Endothelial cell of umbilical vein (primary cell): ENCODE measurements around the gene ZNF519. TPM values are rescaled to one million over a fixed set of nuclear protein-coding genes. Genes with fewer than 3 reads are reported as not detected.

Experiments used
- BruUV-seq: library from RNA; stranded (reverse); fragments of 400-500 nt; replicated peaks from 2 replicates; lab custom pipeline; 2021; lab: Mats Ljungman, UMichigan
- CTCF ChIA-PET: fragments of 300-600, 350-600 bp; sonication (Branson Sonifier 250); formaldehyde crosslinking; loops from one replicate; lab custom pipeline; 2021; ENCODE audit warnings: antibody characterized with exemption, inconsistent platforms; lab: Charles Lee
- POLR2A ChIA-PET: fragments of 300-600, 350-600 bp; sonication (Branson Sonifier 250); formaldehyde crosslinking; loops from one replicate; lab custom pipeline; 2021; ENCODE audit warnings: antibody characterized with exemption, inconsistent platforms; lab: Charles Lee
- DNase-seq: peaks from one replicate; pipeline ENCODE4 v3.0.0-alpha.2; 2011; ENCODE audit warnings: low read depth, low spot score
- FAIRE-seq: peaks from 2 replicates; lab custom pipeline; 2011; peaks lifted over from hg19 to GRCh38; lab: Jason Lieb, UNC
- H2AFZ ChIP-seq: 2 replicates; pipeline ENCODE4 v1.6.0; 2012; ENCODE audit warnings: low read depth, low read length, control low read depth, inconsistent platforms
- H3K27ac ChIP-seq: 2 replicates; pipeline ENCODE4 v1.5.1; 2011; ENCODE audit warnings: low read depth, mild to moderate bottlenecking, control low read depth, low read length, moderate library complexity; ENCODE audit not compliant: insufficient read depth
- H3K27me3 ChIP-seq, 2 experiments: 2 replicates each; pipeline versions ENCODE4 v1.6.0 to v1.6.1; 2011; ENCODE audit warnings: low read length in 2 of 2, mixed read lengths in 1 of 2; ENCODE audit not compliant: control insufficient read depth in 2 of 2, insufficient read depth in 2 of 2
- H3K36me3 ChIP-seq, 2 experiments: 2 replicates in 1 of 2; 3 replicates in 1 of 2; pipeline ENCODE4 v1.5.1; 2011; ENCODE audit warnings: low read length in 2 of 2, mild to moderate bottlenecking in 1 of 2, moderate library complexity in 1 of 2; ENCODE audit not compliant: control insufficient read depth in 2 of 2, insufficient read depth in 2 of 2; ENCODE audit errors: extremely low read depth in 1 of 2
- H3K4me1 ChIP-seq: 3 replicates; pipeline ENCODE4 v1.5.1; 2011; ENCODE audit warnings: mild to moderate bottlenecking, low read length; ENCODE audit not compliant: control insufficient read depth, insufficient read depth; ENCODE audit errors: extremely low read depth
- H3K4me2 ChIP-seq: 2 replicates; pipeline ENCODE4 v1.6.1; 2011; ENCODE audit warnings: low read length, control low read depth, mixed read lengths; ENCODE audit not compliant: insufficient read depth
- H3K4me3 ChIP-seq, 3 experiments: fragments of 200-600 bp in 1 of 3; sonication (generic), shearing (Covaris generic) in 1 of 3; replicated peaks in 1 of 3; 2 replicates each; pipeline ENCODE4 v1.5.1; 2011 to 2016; ENCODE audit warnings: control low read depth in 3 of 3, low read length in 3 of 3, mild to moderate bottlenecking in 2 of 3, inconsistent platforms in 1 of 3, low read depth in 1 of 3, moderate library complexity in 1 of 3; ENCODE audit not compliant: insufficient read depth in 1 of 3
- H3K79me2 ChIP-seq: 2 replicates; pipeline ENCODE4 v1.6.0; 2012; ENCODE audit warnings: low read length, inconsistent platforms; ENCODE audit not compliant: control insufficient read depth, insufficient read depth
- H3K9ac ChIP-seq: replicated peaks from 2 replicates; pipeline ENCODE3; 2011; ENCODE audit warnings: low read length, control low read depth; ENCODE audit not compliant: insufficient read depth; ENCODE audit errors: extremely low read depth
- H3K9me1 ChIP-seq: replicated peaks from 3 replicates; pipeline ENCODE4 v1.6.0; 2011; ENCODE audit warnings: mild to moderate bottlenecking, low read length; ENCODE audit not compliant: control insufficient read depth, insufficient read depth; ENCODE audit errors: extremely low read depth
- H3K9me3 ChIP-seq: replicated peaks from 2 replicates; pipeline ENCODE4 v1.5.1; 2012; ENCODE audit warnings: low read length, inconsistent platforms; ENCODE audit not compliant: control insufficient read depth, insufficient read depth
- H4K20me1 ChIP-seq: replicated peaks from 2 replicates; pipeline ENCODE3; 2011; ENCODE audit warnings: mild to moderate bottlenecking, low read length; ENCODE audit not compliant: control insufficient read depth, insufficient read depth; ENCODE audit errors: extremely low read depth
- CTCF ChIP-seq, 2 donors: IDR thresholded peaks; 1 replicate in 1 of 2; 2 replicates in 1 of 2; pipeline ENCODE4 v1.5.1; 2011; ENCODE audit warnings: low read length in 2 of 2, mild to moderate bottlenecking in 2 of 2, moderate library complexity in 2 of 2, control low read depth in 1 of 2, inconsistent platforms in 1 of 2, low read depth in 1 of 2; ENCODE audit not compliant: insufficient read depth in 1 of 2; ENCODE audit errors: extremely low read depth in 1 of 2
- EZH2 ChIP-seq: IDR thresholded peaks from 2 replicates; pipeline ENCODE4 v1.6.1; 2012; ENCODE audit warnings: borderline replicate concordance, low read depth, mild to moderate bottlenecking, moderate library complexity, low read length, inconsistent platforms; ENCODE audit not compliant: severe bottlenecking
- FOS ChIP-seq: IDR thresholded peaks from 2 replicates; pipeline ENCODE4 v1.6.1; 2011; ENCODE audit warnings: mild to moderate bottlenecking, low read length, moderate library complexity, borderline replicate concordance; ENCODE audit not compliant: insufficient read depth
- GATA2 ChIP-seq: IDR thresholded peaks from 2 replicates; pipeline ENCODE4 v1.7.0; 2011; ENCODE audit warnings: low read depth, mild to moderate bottlenecking, moderate library complexity, mixed read lengths, low read length; ENCODE audit not compliant: insufficient read length, insufficient read depth
- JUN ChIP-seq: IDR thresholded peaks from 2 replicates; pipeline ENCODE4 v1.6.1; 2011; ENCODE audit warnings: borderline replicate concordance, low read depth; ENCODE audit not compliant: insufficient read length, insufficient read depth
- MYC ChIP-seq: IDR thresholded peaks from one replicate; pipeline ENCODE4 v1.6.1; 2011; ENCODE audit warnings: mild to moderate bottlenecking, low read depth, low read length
- POLR2A ChIP-seq: IDR thresholded peaks from 2 replicates; pipeline ENCODE4 v1.6.1; 2012; ENCODE audit warnings: low read depth, mild to moderate bottlenecking, control low read depth, low read length
- POLR2AphosphoS5 ChIP-seq: IDR thresholded peaks from 2 replicates; pipeline ENCODE4 v1.6.1; 2012; ENCODE audit warnings: low read depth, mild to moderate bottlenecking, control low read depth, low read length, moderate library complexity; ENCODE audit not compliant: insufficient read depth
- dilution Hi-C: fragments of 300-500 bp; cut with MboI; formaldehyde crosslinking; loops from one replicate; pipeline ENCODE4 v1.15.0; 2019; ENCODE audit warnings: low sequenced_read_pairs; ENCODE audit not compliant: extremely low pct_ligation_motif_present
- intact Hi-C: fragments of 100-400 bp; cut with micrococcal nuclease; formaldehyde crosslinking; loops from one replicate; pipeline ENCODE4 v1.10.0; 2022
- polyA plus RNA-seq, 4 experiments: library from polyadenylated mRNA; depleted of rRNA in 3 of 4; stranded (reverse) in 3 of 4; unstranded in 1 of 4; fragments of >200 nt; gene quantifications; 2 replicates each; pipeline versions ENCODE4 v1.2.1 to v1.2.3, GENCODE V29; 2011 to 2012; ENCODE audit warnings: missing spikeins in 1 of 4
- total RNA-seq: library from RNA; stranded (reverse); gene quantifications from 2 replicates; pipeline ENCODE4 v1.2.3, GENCODE V29; 2021
- TF ChIP-seq, protein P1 (sequence below): IDR thresholded peaks from 2 replicates; pipeline ENCODE4 v1.6.1; 2011; ENCODE audit not compliant: insufficient read depth, insufficient read length

The ZNF519 gene
- total and polyA plus RNA-seq, 2 donors (not counting 3 experiments of a cell fraction or from before 2014, with no cell fraction given): 2.1 to 7.1 TPM

DNA sequence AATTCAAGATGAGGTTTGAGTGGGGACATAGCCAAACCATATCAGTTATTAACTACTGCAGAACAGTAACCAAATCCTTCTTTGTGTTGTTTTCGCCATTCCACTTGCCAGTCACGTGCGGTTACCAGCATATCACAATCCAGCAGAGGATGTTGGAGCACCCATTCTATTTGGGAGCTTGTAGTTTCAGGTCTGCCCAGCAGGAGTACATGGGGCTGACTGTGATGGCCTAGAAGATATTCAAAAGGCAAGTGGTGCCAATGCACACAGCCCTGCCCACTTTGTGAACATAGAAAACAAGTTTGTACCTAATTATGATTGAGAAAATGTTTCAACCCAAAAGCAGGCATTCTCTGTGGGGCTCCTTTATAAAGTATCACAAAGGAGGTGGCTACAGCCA, 57.0 kb downstream of the ZNF519 start:
- no peaks in the 10 kb centered on the region for H3K4me1 ChIP-seq
- FAIRE-seq: no peak
- no peak overlapping the region for H3K27ac ChIP-seq
- no peak overlapping the region for H3K4me2 ChIP-seq
- BruUV-seq: no TSS peak
- no peaks in the 10 kb centered on the region for H3K27me3 ChIP-seq
- H3K9me1 ChIP-seq: no peaks in the 10 kb centered on the region
- no peak overlapping the region for H3K4me3 ChIP-seq
- no peak for TF ChIP-seq FOS
- TF ChIP-seq POLR2A: no peak
- TF ChIP-seq CTCF (IDR thresholded peaks at IDR 0.05; ENCODE audit: extremely low read depth in 1 of 2, insufficient read depth in 1 of 2, low read depth in 1 of 2, low read length in 2 of 2): no peak
- TF ChIP-seq MYC: no peak
- TF ChIP-seq EZH2: no peak
- TF ChIP-seq JUN: no peak
- no peak for TF ChIP-seq GATA2
- TF ChIP-seq, protein P1, sequence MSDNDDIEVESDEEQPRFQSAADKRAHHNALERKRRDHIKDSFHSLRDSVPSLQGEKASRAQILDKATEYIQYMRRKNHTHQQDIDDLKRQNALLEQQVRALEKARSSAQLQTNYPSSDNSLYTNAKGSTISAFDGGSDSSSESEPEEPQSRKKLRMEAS: no peak
- no peak for TF ChIP-seq POLR2AphosphoS5
- CTCF ChIA-PET: no interaction called here
- no peaks in the 10 kb centered on the region for H3K9me3 ChIP-seq
- no peaks in the 10 kb centered on the region for H3K36me3 ChIP-seq
- no peak for DNase-seq
- POLR2A ChIA-PET: no interaction called here
- H4K20me1 ChIP-seq: no peaks in the 10 kb centered on the region
- intact Hi-C loops (no loop called here), dilution Hi-C loops (no loop called here)
- no peak overlapping the region for H3K9ac ChIP-seq
- H3K79me2 ChIP-seq: no peaks in the 10 kb centered on the region
- H2AFZ ChIP-seq: no peak overlapping the region
